ENCODE measurements around the gene CYP2F1. TPM values are rescaled to one million over a fixed set of nuclear protein-coding genes. Genes with fewer than 3 reads are reported as not detected.

Gene CYP2F1
- total and polyA plus RNA-seq, 4 donors = not detected

DNA sequence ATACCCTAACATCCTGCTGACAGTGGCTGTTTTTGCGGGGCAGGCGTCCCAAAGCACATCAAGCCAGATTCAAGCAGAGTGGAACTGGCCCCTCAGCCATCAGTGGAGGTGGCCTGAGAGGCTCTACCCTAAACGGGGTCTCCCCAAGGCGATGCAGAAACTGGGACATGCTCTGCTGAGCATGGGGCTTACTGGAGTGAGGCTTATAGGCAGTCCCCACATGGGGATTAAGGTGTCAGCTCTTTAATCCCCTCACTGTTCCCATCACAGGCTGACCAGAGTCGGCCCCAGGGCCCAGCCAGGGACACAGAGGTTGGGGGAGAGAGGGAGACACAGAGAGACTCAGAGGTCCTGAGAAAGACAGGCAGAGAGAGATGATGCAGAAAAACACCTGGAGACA is 17.0 kb downstream of the CYP2F1 start:
- H3K4me1 ChIP-seq (ENCODE audit: control insufficient read depth in 4 of 4, insufficient read depth in 4 of 4, low read length in 3 of 4) = peaks cover 0 to 14% (median 6%) of the 10 kb centered on the region in 4 donors
- 89% methylated on average over 5 of the region's 5 CpGs for WGBS
- H3K27me3 ChIP-seq (ENCODE audit: control insufficient read depth in 4 of 4, insufficient read depth in 4 of 4, low read length in 3 of 4) = no peaks in the 10 kb centered on the region
- no peaks in the 10 kb centered on the region for H3K9me3 ChIP-seq (ENCODE audit: control insufficient read depth in 4 of 4, low read length in 3 of 4)
- TF ChIP-seq FOXA2 (IDR thresholded peaks at IDR 0.05) = no peak
- TF ChIP-seq, protein P1, sequence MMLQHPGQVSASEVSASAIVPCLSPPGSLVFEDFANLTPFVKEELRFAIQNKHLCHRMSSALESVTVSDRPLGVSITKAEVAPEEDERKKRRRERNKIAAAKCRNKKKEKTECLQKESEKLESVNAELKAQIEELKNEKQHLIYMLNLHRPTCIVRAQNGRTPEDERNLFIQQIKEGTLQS (IDR thresholded peaks at IDR 0.05) = no peak
- TF ChIP-seq, protein P2, sequence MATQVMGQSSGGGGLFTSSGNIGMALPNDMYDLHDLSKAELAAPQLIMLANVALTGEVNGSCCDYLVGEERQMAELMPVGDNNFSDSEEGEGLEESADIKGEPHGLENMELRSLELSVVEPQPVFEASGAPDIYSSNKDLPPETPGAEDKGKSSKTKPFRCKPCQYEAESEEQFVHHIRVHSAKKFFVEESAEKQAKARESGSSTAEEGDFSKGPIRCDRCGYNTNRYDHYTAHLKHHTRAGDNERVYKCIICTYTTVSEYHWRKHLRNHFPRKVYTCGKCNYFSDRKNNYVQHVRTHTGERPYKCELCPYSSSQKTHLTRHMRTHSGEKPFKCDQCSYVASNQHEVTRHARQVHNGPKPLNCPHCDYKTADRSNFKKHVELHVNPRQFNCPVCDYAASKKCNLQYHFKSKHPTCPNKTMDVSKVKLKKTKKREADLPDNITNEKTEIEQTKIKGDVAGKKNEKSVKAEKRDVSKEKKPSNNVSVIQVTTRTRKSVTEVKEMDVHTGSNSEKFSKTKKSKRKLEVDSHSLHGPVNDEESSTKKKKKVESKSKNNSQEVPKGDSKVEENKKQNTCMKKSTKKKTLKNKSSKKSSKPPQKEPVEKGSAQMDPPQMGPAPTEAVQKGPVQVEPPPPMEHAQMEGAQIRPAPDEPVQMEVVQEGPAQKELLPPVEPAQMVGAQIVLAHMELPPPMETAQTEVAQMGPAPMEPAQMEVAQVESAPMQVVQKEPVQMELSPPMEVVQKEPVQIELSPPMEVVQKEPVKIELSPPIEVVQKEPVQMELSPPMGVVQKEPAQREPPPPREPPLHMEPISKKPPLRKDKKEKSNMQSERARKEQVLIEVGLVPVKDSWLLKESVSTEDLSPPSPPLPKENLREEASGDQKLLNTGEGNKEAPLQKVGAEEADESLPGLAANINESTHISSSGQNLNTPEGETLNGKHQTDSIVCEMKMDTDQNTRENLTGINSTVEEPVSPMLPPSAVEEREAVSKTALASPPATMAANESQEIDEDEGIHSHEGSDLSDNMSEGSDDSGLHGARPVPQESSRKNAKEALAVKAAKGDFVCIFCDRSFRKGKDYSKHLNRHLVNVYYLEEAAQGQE (IDR thresholded peaks at IDR 0.05) = no peak
- no peaks in the 10 kb centered on the region for H3K36me3 ChIP-seq (ENCODE audit: control insufficient read depth in 4 of 4, insufficient read depth in 3 of 4, low read depth in 1 of 4, low read length in 3 of 4)
- H3K4me3 ChIP-seq (ENCODE audit: low read depth in 1 of 3, low read length in 3 of 3) = no peak overlapping the region
- no peak overlapping the region for H3K27ac ChIP-seq (ENCODE audit: low read depth in 1 of 2, low read length in 2 of 2)
- H3K9ac ChIP-seq (ENCODE audit: low read depth in 1 of 2, low read length in 2 of 2) = no peak overlapping the region
- DNase-seq (ENCODE audit: low spot score) = no peak

- H3K9ac ChIP-seq (ENCODE audit: low read depth in 1 of 2, low read length in 2 of 2) = no peak overlapping the region
- no peak overlapping the region for H3K4me3 ChIP-seq (ENCODE audit: low read depth in 1 of 3, low read length in 3 of 3)
- H3K9me3 ChIP-seq (ENCODE audit: control insufficient read depth in 4 of 4, low read length in 3 of 4) = no peaks in the 10 kb centered on the region
- no peak for DNase-seq (ENCODE audit: low spot score)
- H3K27ac ChIP-seq (ENCODE audit: low read depth in 1 of 2, low read length in 2 of 2) = no peak overlapping the region
- H3K36me3 ChIP-seq (ENCODE audit: control insufficient read depth in 4 of 4, insufficient read depth in 3 of 4, low read depth in 1 of 4, low read length in 3 of 4) = no peaks in the 10 kb centered on the region
- H3K27me3 ChIP-seq (ENCODE audit: control insufficient read depth in 4 of 4, insufficient read depth in 4 of 4, low read length in 3 of 4) = no peaks in the 10 kb centered on the region
- WGBS = 61% methylated on average over 3 of the region's 3 CpGs
- TF ChIP-seq HNF4G (IDR thresholded peaks at IDR 0.05) = no peak
- no peak for TF ChIP-seq YY1 (IDR thresholded peaks at IDR 0.05)
- no peak for TF ChIP-seq FOXA1 (IDR thresholded peaks at IDR 0.05)
- TF ChIP-seq EGR1 (IDR thresholded peaks at IDR 0.05; ENCODE audit: low read depth in 2 of 2) = no peak
- TF ChIP-seq, protein P3, sequence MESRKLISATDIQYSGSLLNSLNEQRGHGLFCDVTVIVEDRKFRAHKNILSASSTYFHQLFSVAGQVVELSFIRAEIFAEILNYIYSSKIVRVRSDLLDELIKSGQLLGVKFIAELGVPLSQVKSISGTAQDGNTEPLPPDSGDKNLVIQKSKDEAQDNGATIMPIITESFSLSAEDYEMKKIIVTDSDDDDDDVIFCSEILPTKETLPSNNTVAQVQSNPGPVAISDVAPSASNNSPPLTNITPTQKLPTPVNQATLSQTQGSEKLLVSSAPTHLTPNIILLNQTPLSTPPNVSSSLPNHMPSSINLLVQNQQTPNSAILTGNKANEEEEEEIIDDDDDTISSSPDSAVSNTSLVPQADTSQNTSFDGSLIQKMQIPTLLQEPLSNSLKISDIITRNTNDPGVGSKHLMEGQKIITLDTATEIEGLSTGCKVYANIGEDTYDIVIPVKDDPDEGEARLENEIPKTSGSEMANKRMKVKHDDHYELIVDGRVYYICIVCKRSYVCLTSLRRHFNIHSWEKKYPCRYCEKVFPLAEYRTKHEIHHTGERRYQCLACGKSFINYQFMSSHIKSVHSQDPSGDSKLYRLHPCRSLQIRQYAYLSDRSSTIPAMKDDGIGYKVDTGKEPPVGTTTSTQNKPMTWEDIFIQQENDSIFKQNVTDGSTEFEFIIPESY (IDR thresholded peaks at IDR 0.05) = no peak
- TF ChIP-seq, protein P1 (IDR thresholded peaks at IDR 0.05) = no peak
- no peak for TF ChIP-seq JUND (IDR thresholded peaks at IDR 0.05)
- no peak for TF ChIP-seq TAF1 (conservative IDR thresholded peaks at IDR 0.05)
- H3K4me1 ChIP-seq (ENCODE audit: control insufficient read depth in 4 of 4, insufficient read depth in 4 of 4, low read length in 3 of 4) = no peaks in the 10 kb centered on the region
Observed at GRCh38 chr19:41133260-41133659, 19.0 kb downstream of the CYP2F1 start.

GRCh38 chr19:41134616-41135015 is 20.4 kb downstream of the CYP2F1 start:
- no peak for TF ChIP-seq GABPA (IDR thresholded peaks at IDR 0.05 in 1 of 2, conservative IDR thresholded peaks at IDR 0.05 in 1 of 2)
- Histone ChIP-seq H3K27me3 (ENCODE audit: control insufficient read depth in 4 of 4, insufficient read depth in 4 of 4, low read length in 3 of 4) (no peaks in the 10 kb centered on the region), H3K9me3 (ENCODE audit: control insufficient read depth in 4 of 4, low read length in 3 of 4) (no peaks in the 10 kb centered on the region), H3K27ac (ENCODE audit: low read depth in 1 of 2, low read length in 2 of 2) (no peak overlapping the region), H3K36me3 (ENCODE audit: control insufficient read depth in 4 of 4, insufficient read depth in 3 of 4, low read depth in 1 of 4, low read length in 3 of 4) (no peaks in the 10 kb centered on the region), H3K4me3 (ENCODE audit: low read depth in 1 of 3, low read length in 3 of 3) (no peak overlapping the region), H3K4me1 (ENCODE audit: control insufficient read depth in 4 of 4, insufficient read depth in 4 of 4, low read length in 3 of 4) (no peaks in the 10 kb centered on the region), H3K9ac (ENCODE audit: low read depth in 1 of 2, low read length in 2 of 2) (no peak overlapping the region)
- WGBS = 88% methylated on average over 20 of the region's 20 CpGs
- DNase-seq (ENCODE audit: low spot score) = no peak

Data from liver (tissue), 9 donors.